Gastroesophageal sphincter (tissue), 3 donors: ENCODE measurements around the gene SH3BGR.

Source experiments
- POLR2AphosphoS5 ChIP-seq: sonication (generic); formaldehyde crosslinking; IDR thresholded peaks from one replicate; pipeline ENCODE4 v1.6.1; 2017; ENCODE audit warnings: antibody characterized with exemption
- TF ChIP-seq, protein P1 (sequence below), 4 experiments: fragments of 200-600 bp in 2 of 4; fragments of 450-650 bp in 2 of 4; sonication (generic) in 1 of 4; IDR thresholded peaks; one replicate each; pipeline ENCODE4 v1.5.1; 2017 to 2019; ENCODE audit warnings: antibody characterized with exemption in 4 of 4, mild to moderate bottlenecking in 2 of 4, moderate library complexity in 2 of 4

- TF ChIP-seq, protein P1, sequence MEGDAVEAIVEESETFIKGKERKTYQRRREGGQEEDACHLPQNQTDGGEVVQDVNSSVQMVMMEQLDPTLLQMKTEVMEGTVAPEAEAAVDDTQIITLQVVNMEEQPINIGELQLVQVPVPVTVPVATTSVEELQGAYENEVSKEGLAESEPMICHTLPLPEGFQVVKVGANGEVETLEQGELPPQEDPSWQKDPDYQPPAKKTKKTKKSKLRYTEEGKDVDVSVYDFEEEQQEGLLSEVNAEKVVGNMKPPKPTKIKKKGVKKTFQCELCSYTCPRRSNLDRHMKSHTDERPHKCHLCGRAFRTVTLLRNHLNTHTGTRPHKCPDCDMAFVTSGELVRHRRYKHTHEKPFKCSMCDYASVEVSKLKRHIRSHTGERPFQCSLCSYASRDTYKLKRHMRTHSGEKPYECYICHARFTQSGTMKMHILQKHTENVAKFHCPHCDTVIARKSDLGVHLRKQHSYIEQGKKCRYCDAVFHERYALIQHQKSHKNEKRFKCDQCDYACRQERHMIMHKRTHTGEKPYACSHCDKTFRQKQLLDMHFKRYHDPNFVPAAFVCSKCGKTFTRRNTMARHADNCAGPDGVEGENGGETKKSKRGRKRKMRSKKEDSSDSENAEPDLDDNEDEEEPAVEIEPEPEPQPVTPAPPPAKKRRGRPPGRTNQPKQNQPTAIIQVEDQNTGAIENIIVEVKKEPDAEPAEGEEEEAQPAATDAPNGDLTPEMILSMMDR (IDR thresholded peaks at IDR 0.05) = no peak
- no peak for TF ChIP-seq POLR2AphosphoS5
Measured at GRCh38 chr21:39504230-39504629, 52.5 kb downstream of the SH3BGR start.
